Bladder microvascular endothelial cell (primary cell): Measurements from ENCODE around the gene AMPD1. TPM values are rescaled to one million over a fixed set of nuclear protein-coding genes. Genes with fewer than 3 reads are reported as not detected.

Source experiments
- total RNA-seq: library from RNA; depleted of rRNA; stranded (reverse); fragments of >200 nt; gene quantifications from 2 replicates; pipeline ENCODE4 v1.2.3, GENCODE V29; 2014

Gene AMPD1
- not detected in 2 replicates for total RNA-seq

GRCh38 chr1:114695430-114696058 is at the start of gene AMPD1:
Gene AMPD1, minus strand, starts transcription at chr1:114695546. Its CDS starts 75 bp downstream, at chr1:114695471.

GRCh38 chr1:114716304-114717170 is 21.2 kb upstream of the AMPD1 start, which contains the start of gene NRAS:
Gene NRAS, minus strand, starts transcription at chr1:114716771. Its CDS starts 611 bp downstream, at chr1:114716160.

DNA sequence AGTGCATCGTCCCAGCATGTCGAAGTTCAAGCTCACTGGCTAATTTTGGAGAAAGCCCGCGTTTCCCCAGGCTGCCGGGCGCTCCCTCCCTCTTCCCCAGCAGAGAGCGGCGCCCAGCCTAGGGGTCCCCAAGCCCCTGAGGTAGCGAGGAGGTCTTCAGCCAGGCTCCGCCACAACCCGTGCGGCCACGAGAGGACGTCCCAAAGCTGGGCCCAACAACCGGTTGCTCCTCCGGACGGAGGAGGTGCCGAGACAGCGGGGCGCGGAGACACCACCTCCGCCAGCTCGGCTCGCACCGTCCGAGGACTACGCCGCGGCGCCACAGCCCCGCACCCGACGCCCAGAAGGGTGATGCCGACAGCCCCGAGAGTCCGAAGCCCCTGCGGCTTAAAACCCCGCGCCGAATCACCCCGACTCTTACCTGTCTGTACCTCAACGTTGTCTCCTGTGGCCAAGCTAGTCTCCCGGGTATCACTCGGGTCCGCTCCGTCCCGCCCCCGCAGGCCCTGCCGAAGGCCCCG is 25.7 kb downstream of the AMPD1 start, which contains the start of gene DENND2C:
Gene DENND2C (minus strand): TSS at position 488 of the 521 bp plus-strand sequence. CDS start 44,065 bp downstream, outside the sequence.

Other genes with a start within 250 kb of the AMPD1 start
- 13.6 and 38.1 TPM in 2 replicates for gene TRIM33, start 184.3 kb downstream of the AMPD1 start, total RNA-seq
- gene BCAS2, start 113.9 kb downstream of the AMPD1 start, total RNA-seq: 31.2 and 41.3 TPM in 2 replicates
- 0.49 and 2.0 TPM in 2 replicates for gene DENND2C, start 25.5 kb downstream of the AMPD1 start, total RNA-seq
- 53.9 and 59.7 TPM in 2 replicates for gene NRAS, start 21.2 kb upstream of the AMPD1 start, total RNA-seq
- 521 and 814 TPM in 2 replicates for gene CSDE1, start 62.4 kb upstream of the AMPD1 start, total RNA-seq
- gene SIKE1, start 85.1 kb upstream of the AMPD1 start, total RNA-seq: 40.2 and 62.7 TPM in 2 replicates
- gene SYCP1, start 159.3 kb upstream of the AMPD1 start, total RNA-seq: not detected in 2 replicates